ENCODE results near the gene NACA2.
"Not testable (repeated sequence)": the region's sequence is repeated elsewhere in the genome, so short reads cannot be mapped to it uniquely, and the experiment has no call there.

- TF ChIP-seq POU2F2, SPI1, POLR2A, POLR2AphosphoS5 (IDR thresholded peaks at IDR 0.05; ENCODE audit: low read depth, low read length): not testable (repeated sequence)
These were observed 37.1 kb upstream of the NACA2 start for GRCh38 chr17:61628158-61628557.
